GM21723 (cell line): ENCODE results near the gene PCSK2.

Experiments used
- ATAC-seq: cut with Tn5 transposase; IDR thresholded peaks from one replicate; pipeline ENCODE4 v1.9.1; 2021; ENCODE audit warnings: mild to moderate bottlenecking, moderate library complexity; ENCODE audit not compliant: unreplicated experiment

The PCSK2 gene

GRCh38 chr20:17248224-17248623 lies 21.4 kb downstream of the PCSK2 start:
- ATAC-seq: no peak

- ATAC-seq: no peak
These were observed 35.9 kb downstream of the PCSK2 start for GRCh38 chr20:17262786-17263185.

DNA sequence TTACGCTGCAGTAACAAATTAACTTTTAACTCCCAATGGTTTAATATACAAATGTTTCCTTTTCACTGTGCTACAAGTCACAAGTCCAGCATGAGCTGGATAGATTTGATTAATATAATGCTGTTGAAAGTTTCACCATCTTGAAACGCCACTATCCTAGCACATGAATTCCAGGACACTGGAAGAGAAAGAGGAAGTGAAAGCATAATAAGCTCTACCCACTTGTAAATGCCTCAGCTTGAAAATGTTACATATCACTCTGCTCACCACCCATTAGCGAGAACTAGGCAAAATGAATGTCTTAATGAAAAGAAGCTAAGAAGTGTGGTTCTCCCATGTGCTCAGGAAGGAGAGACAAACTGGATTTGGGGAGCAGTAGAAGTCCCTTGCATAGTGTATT lies 46.9 kb downstream of the PCSK2 start:
- ATAC-seq: no peak

DNA sequence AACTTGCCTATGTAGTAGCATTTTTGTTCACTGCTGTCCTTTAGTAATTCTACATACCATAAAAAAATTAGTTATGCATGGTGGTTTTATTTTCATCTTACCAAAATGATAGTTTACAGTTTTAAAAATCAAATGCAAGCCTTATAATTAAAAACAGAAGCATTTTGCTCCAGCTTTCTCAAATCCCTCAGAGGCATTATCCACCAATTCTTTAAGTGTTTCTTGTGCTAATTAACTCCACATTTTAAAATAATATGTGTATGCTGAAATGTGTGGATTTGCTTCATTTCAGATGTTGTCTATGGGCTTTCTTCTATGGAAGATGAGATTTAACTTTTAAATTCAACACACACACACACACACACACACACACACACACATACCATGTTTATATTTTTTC lies 49.3 kb downstream of the PCSK2 start:
- ATAC-seq: no peak

GRCh38 chr20:17281478-17281877 lies 54.6 kb downstream of the PCSK2 start:
- no peak for ATAC-seq

- no peak for ATAC-seq
These were observed 55.7 kb downstream of the PCSK2 start for GRCh38 chr20:17282501-17282900.

- no peak for ATAC-seq
These were observed 60.7 kb downstream of the PCSK2 start for GRCh38 chr20:17287503-17287902.

DNA sequence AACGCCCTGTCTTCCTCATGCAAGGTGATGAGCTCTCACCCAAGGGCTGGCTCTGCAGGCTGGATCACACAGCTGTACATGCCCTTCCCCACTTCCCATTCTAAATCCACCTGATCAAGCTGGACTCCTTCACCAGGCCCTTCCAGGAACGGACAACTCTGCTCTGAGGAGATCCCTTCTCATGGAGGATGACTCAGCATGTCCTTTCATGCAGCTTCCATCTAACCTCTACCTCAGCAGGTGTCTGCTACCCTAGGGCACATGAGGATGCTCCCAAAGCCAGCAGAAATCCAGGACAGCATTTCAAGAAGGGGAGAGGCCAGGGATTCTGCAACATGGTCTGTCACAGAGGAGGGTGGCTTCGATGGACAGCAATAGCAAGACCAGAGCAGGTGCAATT lies 61.2 kb downstream of the PCSK2 start:
- no peak for ATAC-seq

GRCh38 chr20:17295151-17295726 lies 68.4 kb downstream of the PCSK2 start:
- no peak for ATAC-seq

- no peak for ATAC-seq
These were observed 69.2 kb downstream of the PCSK2 start for GRCh38 chr20:17295991-17296390.

GRCh38 chr20:17298171-17298570 lies 71.3 kb downstream of the PCSK2 start:
- ATAC-seq: no peak

- no peak for ATAC-seq
These were observed 71.9 kb downstream of the PCSK2 start for GRCh38 chr20:17298751-17299150.

GRCh38 chr20:17300113-17300512 lies 73.3 kb downstream of the PCSK2 start:
- ATAC-seq: no peak

GRCh38 chr20:17304774-17305173 lies 77.9 kb downstream of the PCSK2 start:
- ATAC-seq: no peak

DNA sequence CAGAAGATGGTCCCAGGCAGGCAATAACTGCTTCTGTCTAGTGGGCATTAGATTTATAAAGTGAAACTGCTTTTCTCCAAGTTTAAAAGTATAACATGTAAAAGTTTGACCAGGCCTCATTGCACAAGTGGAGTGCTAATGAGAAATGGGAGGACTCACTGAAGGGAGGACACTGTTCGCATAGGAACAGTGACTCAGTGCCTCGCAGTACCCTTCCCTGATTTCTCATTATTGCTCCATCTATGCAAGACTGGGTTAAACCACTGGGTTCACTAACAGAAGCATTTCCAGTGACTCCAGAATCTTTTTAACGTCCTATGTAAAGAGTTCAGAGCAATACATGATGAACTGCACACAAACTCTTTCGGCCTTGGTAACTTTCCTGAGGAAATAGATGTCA lies 79.6 kb downstream of the PCSK2 start:
- ATAC-seq: no peak

DNA sequence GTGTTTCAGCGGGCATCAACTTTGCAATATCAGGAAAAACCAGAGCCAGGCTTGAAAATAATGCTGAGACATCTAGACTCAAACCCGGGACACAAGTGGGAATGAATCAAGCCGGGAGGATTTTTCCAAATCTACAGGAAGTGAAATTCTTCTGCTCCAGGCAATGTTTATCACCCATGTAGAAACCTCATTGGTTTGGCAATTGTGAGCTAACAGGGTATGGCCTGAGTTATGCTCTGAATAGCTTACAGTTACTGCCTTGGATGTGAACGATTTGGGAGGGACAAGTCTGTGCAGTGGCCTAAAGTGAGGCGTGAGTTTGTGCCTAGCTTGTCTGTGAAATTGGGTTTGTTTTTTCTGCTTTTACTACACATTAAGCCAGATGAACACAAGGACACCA lies 87.4 kb downstream of the PCSK2 start:
- ATAC-seq: no peak

GRCh38 chr20:17315407-17316231 lies 88.8 kb downstream of the PCSK2 start:
- no peak for ATAC-seq

DNA sequence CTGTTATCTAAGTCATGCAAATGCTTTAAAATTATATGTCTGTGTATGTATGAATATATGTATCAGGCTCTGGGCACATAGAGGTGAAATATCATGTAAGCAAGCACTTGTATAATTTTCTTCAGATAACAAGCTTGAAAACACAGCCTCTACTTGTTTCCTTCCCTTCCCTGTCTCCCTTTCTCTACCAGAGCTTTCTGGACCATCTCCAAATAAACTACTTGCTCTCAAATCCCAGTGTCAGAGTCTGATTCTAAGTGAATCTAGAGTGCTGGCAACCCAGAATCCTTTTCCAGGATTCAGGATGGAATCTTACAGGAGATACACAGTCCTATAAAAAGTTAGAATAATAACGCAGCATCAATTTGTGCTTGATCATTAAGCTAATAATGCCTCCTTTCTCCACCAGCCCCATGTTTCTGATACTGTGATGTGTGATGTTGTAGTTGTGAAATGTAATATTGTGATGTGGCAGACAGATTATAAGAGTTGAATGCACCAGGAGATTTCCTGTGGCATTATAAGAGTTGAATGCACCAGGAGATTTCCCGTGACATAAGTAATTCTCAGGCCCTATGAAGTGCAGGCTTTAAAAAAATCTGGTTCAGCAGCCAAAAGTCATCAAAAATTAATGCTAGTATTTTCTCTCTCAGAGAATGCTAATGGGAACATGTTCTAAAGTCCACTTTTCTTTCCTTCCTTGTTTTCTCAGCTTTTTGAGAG lies 89.6 kb downstream of the PCSK2 start:
- no peak for ATAC-seq

GRCh38 chr20:17317341-17317740 lies 90.5 kb downstream of the PCSK2 start:
- no peak for ATAC-seq

DNA sequence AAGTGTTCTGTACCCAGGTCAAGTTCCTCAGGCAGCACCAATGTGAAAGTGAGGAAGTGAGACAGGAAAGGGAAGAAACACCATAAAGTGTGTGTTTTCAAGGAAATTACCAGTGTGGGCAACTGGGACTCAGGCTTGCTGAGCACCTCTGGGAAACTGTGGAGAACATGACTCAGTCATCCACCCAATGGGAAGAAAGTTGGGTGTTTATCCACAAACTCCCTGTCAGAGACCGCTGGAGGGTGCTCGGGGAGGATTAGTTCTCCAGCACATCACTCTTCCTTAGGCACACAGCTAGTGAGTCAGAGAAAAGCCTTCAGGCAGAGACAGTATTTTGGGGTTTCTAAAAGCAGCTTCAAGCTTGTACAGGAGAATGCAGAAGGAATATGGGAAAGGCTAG lies 93.6 kb downstream of the PCSK2 start:
- no peak for ATAC-seq

DNA sequence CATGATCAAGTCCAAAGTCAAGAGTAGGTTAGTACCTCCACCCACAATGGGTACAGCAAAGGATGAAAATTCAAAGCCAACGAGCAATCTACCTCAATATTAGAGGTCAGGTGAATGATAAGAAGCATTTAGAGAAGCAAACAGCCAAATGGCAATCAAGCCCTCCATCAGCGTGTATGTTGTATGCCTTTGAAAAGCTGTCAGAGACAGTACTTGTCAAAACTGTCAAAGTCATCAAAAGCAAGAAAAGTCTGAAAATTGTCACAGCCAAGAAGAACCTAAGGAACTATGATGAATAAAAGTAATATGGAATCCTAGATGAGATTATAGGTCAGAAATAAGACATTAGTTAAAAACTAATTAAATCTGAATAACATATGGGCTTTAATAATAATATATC lies 99.3 kb downstream of the PCSK2 start:
- ATAC-seq: no peak
